ENCODE data around the gene SDC4.

SDC4 gene

DNA sequence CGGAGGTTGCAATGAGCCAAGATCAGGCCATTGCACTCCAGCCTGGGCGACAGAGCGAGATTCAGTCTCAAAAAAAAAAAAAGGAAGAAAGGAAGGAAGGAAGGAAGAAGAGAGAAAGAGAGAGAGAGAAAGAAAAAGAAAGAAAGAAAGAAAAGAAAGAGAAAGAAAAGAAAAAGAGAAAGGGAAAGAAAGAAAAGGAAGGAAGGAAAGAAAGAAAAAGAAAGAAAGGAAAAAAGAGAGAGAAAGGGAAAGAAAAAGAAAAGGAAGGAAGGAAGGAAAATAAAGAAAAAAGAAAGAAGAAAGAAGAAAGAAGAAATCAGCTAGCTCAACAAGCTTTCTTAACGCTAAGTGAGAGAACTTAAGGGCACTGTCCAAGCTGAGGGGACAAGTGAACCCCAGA, 32.6 kb downstream of the SDC4 start:
- TF ChIP-seq, protein P1, sequence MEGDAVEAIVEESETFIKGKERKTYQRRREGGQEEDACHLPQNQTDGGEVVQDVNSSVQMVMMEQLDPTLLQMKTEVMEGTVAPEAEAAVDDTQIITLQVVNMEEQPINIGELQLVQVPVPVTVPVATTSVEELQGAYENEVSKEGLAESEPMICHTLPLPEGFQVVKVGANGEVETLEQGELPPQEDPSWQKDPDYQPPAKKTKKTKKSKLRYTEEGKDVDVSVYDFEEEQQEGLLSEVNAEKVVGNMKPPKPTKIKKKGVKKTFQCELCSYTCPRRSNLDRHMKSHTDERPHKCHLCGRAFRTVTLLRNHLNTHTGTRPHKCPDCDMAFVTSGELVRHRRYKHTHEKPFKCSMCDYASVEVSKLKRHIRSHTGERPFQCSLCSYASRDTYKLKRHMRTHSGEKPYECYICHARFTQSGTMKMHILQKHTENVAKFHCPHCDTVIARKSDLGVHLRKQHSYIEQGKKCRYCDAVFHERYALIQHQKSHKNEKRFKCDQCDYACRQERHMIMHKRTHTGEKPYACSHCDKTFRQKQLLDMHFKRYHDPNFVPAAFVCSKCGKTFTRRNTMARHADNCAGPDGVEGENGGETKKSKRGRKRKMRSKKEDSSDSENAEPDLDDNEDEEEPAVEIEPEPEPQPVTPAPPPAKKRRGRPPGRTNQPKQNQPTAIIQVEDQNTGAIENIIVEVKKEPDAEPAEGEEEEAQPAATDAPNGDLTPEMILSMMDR (IDR thresholded peaks at IDR 0.05; ENCODE audit: control insufficient read depth, insufficient read depth, low read depth, low read length, missing control alignments), result no peak
- DNase-seq (ENCODE audit: low read depth), result no peak
- H3K4me3 ChIP-seq (ENCODE audit: control insufficient read depth, low read depth, low read length), result no peak overlapping the region

DNA sequence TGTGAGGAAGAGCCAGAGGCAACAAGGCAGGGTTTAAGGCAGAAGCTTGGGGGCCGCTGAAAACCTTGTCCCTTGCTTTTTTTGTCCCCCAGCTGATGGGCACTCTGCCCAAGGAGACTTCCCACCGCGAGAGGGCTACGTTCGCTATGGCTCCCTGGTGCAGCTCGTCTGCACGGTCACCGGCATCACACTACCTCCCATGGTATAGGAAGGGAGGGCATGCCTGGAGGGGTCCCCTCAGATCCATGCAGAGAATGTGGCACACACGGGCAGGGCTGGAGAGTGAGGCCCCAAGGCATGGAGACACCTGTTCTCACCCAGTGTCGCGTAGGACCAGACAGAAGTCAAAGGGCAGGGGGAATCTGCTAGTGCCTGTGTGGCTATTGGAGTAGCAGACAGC, 34.3 kb downstream of the SDC4 start:
- TF ChIP-seq, protein P1 (IDR thresholded peaks at IDR 0.05; ENCODE audit: control insufficient read depth, insufficient read depth, low read depth, low read length, missing control alignments), result no peak
- DNase-seq (ENCODE audit: low read depth), result no peak

DNA sequence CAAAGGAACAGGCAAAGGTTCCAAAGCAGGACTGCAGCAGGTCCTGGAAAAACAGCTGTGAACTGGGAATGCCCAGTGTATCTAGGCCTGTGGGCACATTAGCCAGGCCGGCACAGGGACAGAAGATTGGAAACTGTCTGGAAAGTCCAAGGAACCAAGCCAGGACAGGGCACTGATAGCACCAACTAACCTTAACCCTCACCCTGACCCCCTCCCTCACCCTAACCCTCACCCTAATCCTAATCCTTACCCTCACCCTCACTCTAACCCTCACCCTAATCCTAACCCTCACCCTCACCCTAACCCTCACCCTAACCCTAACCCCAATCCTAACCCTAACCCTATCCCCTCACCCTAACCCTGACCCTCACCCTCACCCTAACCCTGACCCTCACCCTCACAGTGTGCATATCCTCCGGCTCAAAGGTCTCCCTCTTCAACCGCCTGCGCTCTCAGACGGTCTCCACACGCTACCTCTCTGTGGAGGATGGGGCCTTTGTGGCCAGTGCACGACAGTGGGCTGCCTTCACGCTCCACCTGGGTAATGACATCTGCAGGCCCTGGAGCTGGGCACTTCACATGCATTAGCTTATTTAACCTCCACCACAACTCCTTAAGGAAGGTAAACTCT, 35.0 kb downstream of the SDC4 start:
- TF ChIP-seq, protein P1 (IDR thresholded peaks at IDR 0.05; ENCODE audit: control insufficient read depth, insufficient read depth, low read depth, low read length, missing control alignments), result no peak
- no peak for DNase-seq (ENCODE audit: low read depth)

More for the DNA sequence above, 34.3 kb downstream of the SDC4 start:
- H3K4me3 ChIP-seq (ENCODE audit: control insufficient read depth, low read depth, low read length), result no peak overlapping the region

DNA sequence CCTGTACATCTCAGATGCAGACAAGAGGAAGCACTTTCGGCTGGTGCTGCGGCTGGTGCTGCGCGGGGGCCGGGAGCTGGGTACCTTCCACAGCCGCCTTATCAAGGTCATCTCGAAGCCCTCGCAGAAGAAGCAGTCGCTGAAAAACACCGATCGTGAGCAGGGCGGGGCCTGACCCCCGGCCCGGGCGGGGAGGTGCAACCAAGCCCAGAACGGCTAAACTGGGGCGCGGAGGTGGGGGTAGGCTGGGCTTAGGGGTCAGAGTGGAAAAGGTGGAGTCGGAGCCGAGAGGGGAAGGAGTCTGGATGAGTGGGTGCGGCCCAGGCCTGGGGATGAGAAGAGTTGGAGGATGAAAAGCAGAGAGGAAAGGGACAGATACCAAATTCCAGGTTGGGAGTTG, 36.0 kb downstream of the SDC4 start:
- TF ChIP-seq, protein P1 (IDR thresholded peaks at IDR 0.05; ENCODE audit: control insufficient read depth, insufficient read depth, low read depth, low read length, missing control alignments), result no peak
- DNase-seq (ENCODE audit: low read depth), result no peak
- no peak overlapping the region for H3K4me3 ChIP-seq (ENCODE audit: control insufficient read depth, low read depth, low read length)

More for the DNA sequence above, 35.0 kb downstream of the SDC4 start:
- H3K4me3 ChIP-seq (ENCODE audit: control insufficient read depth, low read depth, low read length), result no peak overlapping the region

DNA sequence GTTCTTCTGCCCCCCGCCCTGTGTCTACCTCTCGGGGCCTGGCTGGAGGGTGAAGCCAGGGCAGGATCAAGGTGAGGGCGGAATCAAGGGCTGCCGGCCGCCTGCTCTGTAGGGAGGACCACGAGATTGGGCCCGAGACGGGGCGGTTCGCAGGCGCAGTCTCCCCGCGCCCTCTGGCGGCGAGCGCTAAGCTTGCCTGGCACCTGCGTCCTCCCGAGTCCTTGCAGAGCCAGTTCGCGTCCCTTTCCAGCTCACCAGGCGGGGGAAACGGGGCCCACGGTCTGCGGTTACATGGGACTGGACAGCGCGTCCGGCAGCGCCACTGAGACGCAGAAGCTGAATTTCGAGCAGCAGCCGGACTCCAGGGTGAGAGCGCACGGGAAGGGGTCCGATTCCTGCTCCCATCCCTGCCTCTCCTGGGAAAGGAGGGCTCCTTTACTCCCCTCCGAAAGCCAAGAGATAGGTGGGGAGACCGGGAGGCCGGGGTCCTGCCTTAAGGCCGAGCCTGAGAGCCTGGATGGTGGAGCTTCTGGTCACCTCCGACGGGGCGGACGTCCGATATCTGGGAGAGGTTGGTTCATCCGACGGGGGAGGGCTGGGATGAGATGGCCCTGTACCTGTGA, 36.5 kb downstream of the SDC4 start:
- DNase-seq (ENCODE audit: low read depth), result no peak
- no peak overlapping the region for H3K4me3 ChIP-seq (ENCODE audit: control insufficient read depth, low read depth, low read length)
- TF ChIP-seq, protein P1 (IDR thresholded peaks at IDR 0.05; ENCODE audit: control insufficient read depth, insufficient read depth, low read depth, low read length, missing control alignments), result peak; percentile 93

DNA sequence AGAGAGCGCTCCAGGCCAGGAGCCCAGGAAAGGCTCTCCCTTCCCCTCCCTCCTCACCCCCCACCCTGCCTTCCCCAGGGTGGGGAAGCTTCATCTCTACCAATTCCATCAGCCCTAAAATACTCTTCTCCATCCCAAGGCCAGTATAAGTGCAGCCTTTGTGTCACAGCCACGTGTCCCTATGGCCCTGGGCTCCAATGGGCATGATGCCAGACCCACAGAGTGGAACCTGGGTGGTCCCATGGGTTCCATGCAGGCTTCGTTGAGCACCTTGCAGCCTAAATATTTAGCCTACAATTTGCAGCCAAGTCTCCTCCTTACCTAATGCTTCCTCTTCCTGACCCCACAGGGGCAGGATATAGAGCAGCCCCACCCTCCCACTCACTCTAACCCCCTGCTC, 39.1 kb downstream of the SDC4 start:
- no peak for DNase-seq (ENCODE audit: low read depth)
- TF ChIP-seq, protein P1 (IDR thresholded peaks at IDR 0.05; ENCODE audit: control insufficient read depth, insufficient read depth, low read depth, low read length, missing control alignments), result no peak
- no peak overlapping the region for H3K4me3 ChIP-seq (ENCODE audit: control insufficient read depth, low read depth, low read length)
